GM12878 (cell line): Measurements from ENCODE around the gene GJA9. TPM values are rescaled to one million over a fixed set of nuclear protein-coding genes. Genes with fewer than 3 reads are reported as not detected.
A peak's percentile ranks its signal among the peaks of the same experiment; 100 is the strongest.

Experiments
- ATAC-seq: fragments of 200-7000 bp; cut with Tn5 transposase; 3 replicates; pipeline ENCODE4 v1.9.1; 2020; ENCODE audit warnings: mild to moderate bottlenecking, moderate library complexity
- BruUV-seq: library from RNA; stranded (reverse); fragments of 400-500 nt; replicated peaks from 2 replicates; lab custom pipeline; 2021; lab: Mats Ljungman, UMichigan
- CTCF ChIA-PET: fragments of 300-600 bp; sonication (Branson Sonifier 250); formaldehyde crosslinking; extraction: SDS; loops from one replicate; lab custom pipeline; 2021; ENCODE audit warnings: inconsistent platforms; lab: Yijun Ruan, JAX
- POLR2A ChIA-PET: fragments of 350-600 bp; formaldehyde crosslinking; extraction: SDS; loops from one replicate; lab custom pipeline; 2021; ENCODE audit warnings: inconsistent platforms; lab: Charles Lee
- RAD21 ChIA-PET: fragments of 300-600 bp; sonication (Branson Sonifier 250); formaldehyde crosslinking; loops from one replicate; lab custom pipeline; 2023; ENCODE audit warnings: antibody characterized with exemption; ENCODE audit not compliant: unreplicated experiment; lab: Charles Lee
- SMC1A ChIA-PET: fragments of 300-600 bp; sonication (Branson Sonifier 250); formaldehyde crosslinking; loops from one replicate; lab custom pipeline; 2023; ENCODE audit not compliant: unreplicated experiment, uncharacterized antibody; lab: Charles Lee
- DNase-seq: peaks from one replicate; pipeline ENCODE4 v3.0.0-alpha.2; 2011; ENCODE audit warnings: low read depth, low spot score
- FAIRE-seq: peaks from 3 replicates; lab custom pipeline; 2011; peaks lifted over from hg19 to GRCh38; lab: Jason Lieb, UNC
- H2AFZ ChIP-seq: 2 replicates; pipeline ENCODE4 v1.6.0; 2011; ENCODE audit warnings: low read depth, low read length, control low read depth; ENCODE audit not compliant: control insufficient read depth
- H3K27ac ChIP-seq: 2 replicates; pipeline ENCODE4 v1.5.1; 2011; ENCODE audit warnings: control low read depth; ENCODE audit not compliant: control insufficient read depth, insufficient read depth
- H3K27me3 ChIP-seq, 2 experiments: replicated peaks in 1 of 2; 2 replicates each; pipeline versions ENCODE4 v1.6.0 to v1.6.1; 2011; ENCODE audit warnings: low read length in 1 of 2; ENCODE audit not compliant: control insufficient read depth in 2 of 2, insufficient read depth in 2 of 2
- H3K36me3 ChIP-seq, 2 experiments: 2 replicates each; pipeline ENCODE4 v1.5.1; 2011; ENCODE audit warnings: low read length in 1 of 2; ENCODE audit not compliant: control insufficient read depth in 2 of 2, insufficient read depth in 2 of 2
- H3K4me1 ChIP-seq: 2 replicates; pipeline ENCODE4 v1.6.1; 2011; ENCODE audit warnings: mild to moderate bottlenecking, low read length, moderate library complexity, mixed read lengths; ENCODE audit not compliant: control insufficient read depth, insufficient read depth
- H3K4me2 ChIP-seq: 2 replicates; pipeline ENCODE4 v1.6.0; 2011; ENCODE audit warnings: control low read depth; ENCODE audit not compliant: control insufficient read depth, insufficient read depth
- H3K4me3 ChIP-seq: fragments of 200-600 bp; sonication (generic); 2 replicates; pipeline ENCODE4 v1.5.1; 2016
- H3K79me2 ChIP-seq: 2 replicates; pipeline ENCODE4 v1.6.0; 2011; ENCODE audit warnings: low read length; ENCODE audit not compliant: control insufficient read depth, insufficient read depth
- H3K9ac ChIP-seq: 2 replicates; pipeline ENCODE4 v1.8.0; 2011; ENCODE audit warnings: low read length, control low read depth, mixed read lengths; ENCODE audit not compliant: control insufficient read depth, insufficient read depth
- H3K9me3 ChIP-seq: replicated peaks from 3 replicates; pipeline ENCODE4 v1.5.1; 2011; ENCODE audit warnings: mild to moderate bottlenecking, low read length; ENCODE audit not compliant: control insufficient read depth, insufficient read depth
- H4K20me1 ChIP-seq: 2 replicates; pipeline ENCODE4 v1.6.0; 2011; ENCODE audit not compliant: control insufficient read depth, insufficient read depth
- CHD2 ChIP-seq: IDR thresholded peaks from 2 replicates; pipeline ENCODE4 v1.6.1; 2011; ENCODE audit warnings: low read depth, low read length, improper control_type of control experiment, borderline replicate concordance
- NFYB ChIP-seq: IDR thresholded peaks from 2 replicates; pipeline ENCODE4 v1.6.1; 2011; ENCODE audit warnings: low read depth, mild to moderate bottlenecking, low read length, improper control_type of control experiment, moderate library complexity; ENCODE audit not compliant: insufficient read depth
- SMC3 ChIP-seq: IDR thresholded peaks from 2 replicates; pipeline ENCODE4 v1.6.1; 2011; ENCODE audit warnings: low read length, improper control_type of control experiment, borderline replicate concordance
- ZNF207 ChIP-seq: fragments of 450-650 bp; IDR thresholded peaks from 2 replicates; pipeline ENCODE4 v1.6.1; 2014; ENCODE audit warnings: antibody characterized with exemption, mild to moderate bottlenecking, borderline replicate concordance
- WGBS: methylation state at CpG from one replicate; pipeline ENCODE4 v1.1.6; 2016; ENCODE audit warnings: low lambda C conversion rate; ENCODE audit not compliant: insufficient replicate concordance, insufficient coverage; ENCODE audit errors: missing lambda C conversion rate; 5-methylcytosine and 5-hydroxymethylcytosine counted together
- in situ Hi-C: fragments of 300-500 bp; cut with MboI; formaldehyde crosslinking; loops from 9 replicates; pipeline ENCODE4 v1.14.3; 2018; ENCODE audit warnings: mixed read lengths
- intact Hi-C: fragments of 100-400 bp; cut with micrococcal nuclease; formaldehyde crosslinking; loops from one replicate; pipeline ENCODE4 v1.14.2; 2022; ENCODE audit not compliant: unreplicated experiment
- polyA plus RNA-seq, 11 experiments: library from polyadenylated mRNA; depleted of rRNA in 4 of 11; unstranded in 6 of 11; stranded (reverse) in 5 of 11; fragments of >200 nt; fragmentation: Nextera tagmentation in 4 of 11; fragmentation: Illumina TruSeq in 1 of 11; extraction: Ambion mirVana in 4 of 11; extraction: Trizol in 1 of 11; gene quantifications; 1 replicate in 1 of 11; 2 replicates in 10 of 11; pipeline versions ENCODE4 v1.2.1 to v1.2.3, GENCODE V29; 2011 to 2016; ENCODE audit warnings: inconsistent platforms in 2 of 11, missing spikeins in 2 of 11, low read depth in 1 of 11
- total RNA-seq, 4 experiments: library from RNA; depleted of rRNA in 3 of 4; stranded (reverse); fragments of >200 nt in 3 of 4; fragmentation: Illumina TruSeq in 1 of 4; extraction: Trizol in 1 of 4; gene quantifications; 2 replicates each; pipeline versions ENCODE4 v1.2.1 to v1.2.3, GENCODE V29; 2013 to 2021
- TF ChIP-seq, protein P1 (sequence below), 3 experiments: IDR thresholded peaks in 2 of 3; conservative IDR thresholded peaks in 1 of 3; 2 replicates each; pipeline ENCODE4 v1.5.1; 2011; ENCODE audit warnings: low read depth in 3 of 3, low read length in 3 of 3, mild to moderate bottlenecking in 3 of 3, control low read depth in 2 of 3, moderate library complexity in 2 of 3, inconsistent platforms in 1 of 3, mixed read lengths in 1 of 3; ENCODE audit not compliant: control insufficient read depth in 2 of 3, insufficient read depth in 1 of 3; ENCODE audit errors: extremely low read depth in 1 of 3
- TF ChIP-seq, protein P2 (sequence below): fragments of 450-650 bp; IDR thresholded peaks from 2 replicates; pipeline ENCODE4 v1.6.1; 2017; ENCODE audit warnings: borderline replicate concordance

The GJA9 gene
- total and polyA plus RNA-seq, 10 of the 15 experiments (the other 5 are each of a cell fraction or from before 2014, with no cell fraction given): 0.13 TPM; not detected in 9

DNA sequence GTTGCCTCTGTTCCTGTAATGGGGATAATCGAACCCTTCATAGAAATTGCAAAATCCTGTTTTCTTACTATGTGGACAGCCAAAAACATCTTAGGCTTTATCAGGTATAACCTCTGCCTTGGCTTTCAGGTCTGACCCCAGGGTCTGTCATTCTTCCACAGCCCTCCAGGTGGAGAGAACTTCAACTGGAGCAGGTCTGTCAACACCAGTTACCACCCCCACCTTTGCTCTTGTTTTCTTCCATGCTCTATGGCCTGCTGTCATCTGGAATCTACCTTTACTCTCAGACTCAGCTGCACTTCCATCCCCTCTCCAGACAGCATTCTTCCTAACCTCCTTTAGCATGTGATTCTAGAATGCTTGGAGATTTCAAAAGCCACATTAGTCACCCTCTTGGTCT lies 10.4 kb upstream of the GJA9 start:
- no peaks in the 10 kb centered on the region for H3K9me3 ChIP-seq
- CTCF ChIA-PET: no interaction called here

More for the DNA sequence above, 10.4 kb upstream of the GJA9 start:
- H3K27ac ChIP-seq: no peak overlapping the region
- in situ Hi-C loops: no loop called here
- H3K27me3 ChIP-seq: no peaks in the 10 kb centered on the region
- no TSS peak for BruUV-seq
- ChIA-PET RAD21 (no interaction called here), SMC1A (interaction anchor here (1.5 kb wide), 1 partner anchor 200 kb away, joined by 3 read pairs; no protein-coding TSS in a partner anchor), POLR2A (no interaction called here)
- no peaks in the 10 kb centered on the region for H3K4me1 ChIP-seq
- H4K20me1 ChIP-seq: no peaks in the 10 kb centered on the region
- no peak for FAIRE-seq
- no peak overlapping the region for H3K4me2 ChIP-seq
- no peak overlapping the region for H3K4me3 ChIP-seq
- no peak overlapping the region for H2AFZ ChIP-seq
- H3K36me3 ChIP-seq: no peaks in the 10 kb centered on the region
- intact Hi-C loops: no loop called here
- WGBS: 100% methylated on average over 1 of the region's 1 CpG
- H3K9ac ChIP-seq: no peak overlapping the region
- no peaks in the 10 kb centered on the region for H3K79me2 ChIP-seq
- no peak for DNase-seq
- no peak for ATAC-seq
- TF ChIP-seq CHD2 (no peak), SMC3 (peak; percentile 16; the same call in 1 of the 2 replicates), ZNF207 (no peak), NFYB (no peak)
- TF ChIP-seq, protein P1, sequence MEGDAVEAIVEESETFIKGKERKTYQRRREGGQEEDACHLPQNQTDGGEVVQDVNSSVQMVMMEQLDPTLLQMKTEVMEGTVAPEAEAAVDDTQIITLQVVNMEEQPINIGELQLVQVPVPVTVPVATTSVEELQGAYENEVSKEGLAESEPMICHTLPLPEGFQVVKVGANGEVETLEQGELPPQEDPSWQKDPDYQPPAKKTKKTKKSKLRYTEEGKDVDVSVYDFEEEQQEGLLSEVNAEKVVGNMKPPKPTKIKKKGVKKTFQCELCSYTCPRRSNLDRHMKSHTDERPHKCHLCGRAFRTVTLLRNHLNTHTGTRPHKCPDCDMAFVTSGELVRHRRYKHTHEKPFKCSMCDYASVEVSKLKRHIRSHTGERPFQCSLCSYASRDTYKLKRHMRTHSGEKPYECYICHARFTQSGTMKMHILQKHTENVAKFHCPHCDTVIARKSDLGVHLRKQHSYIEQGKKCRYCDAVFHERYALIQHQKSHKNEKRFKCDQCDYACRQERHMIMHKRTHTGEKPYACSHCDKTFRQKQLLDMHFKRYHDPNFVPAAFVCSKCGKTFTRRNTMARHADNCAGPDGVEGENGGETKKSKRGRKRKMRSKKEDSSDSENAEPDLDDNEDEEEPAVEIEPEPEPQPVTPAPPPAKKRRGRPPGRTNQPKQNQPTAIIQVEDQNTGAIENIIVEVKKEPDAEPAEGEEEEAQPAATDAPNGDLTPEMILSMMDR (IDR thresholded peaks at IDR 0.05 in 2 of 3, conservative IDR thresholded peaks at IDR 0.05 in 1 of 3; ENCODE audit: control insufficient read depth in 2 of 3, extremely low read depth in 1 of 3, insufficient read depth in 1 of 3, low read depth in 3 of 3, low read length in 3 of 3): peak in 1 of 3 experiments; percentile 17; a peak in 1 of 6 replicates
- TF ChIP-seq, protein P2, sequence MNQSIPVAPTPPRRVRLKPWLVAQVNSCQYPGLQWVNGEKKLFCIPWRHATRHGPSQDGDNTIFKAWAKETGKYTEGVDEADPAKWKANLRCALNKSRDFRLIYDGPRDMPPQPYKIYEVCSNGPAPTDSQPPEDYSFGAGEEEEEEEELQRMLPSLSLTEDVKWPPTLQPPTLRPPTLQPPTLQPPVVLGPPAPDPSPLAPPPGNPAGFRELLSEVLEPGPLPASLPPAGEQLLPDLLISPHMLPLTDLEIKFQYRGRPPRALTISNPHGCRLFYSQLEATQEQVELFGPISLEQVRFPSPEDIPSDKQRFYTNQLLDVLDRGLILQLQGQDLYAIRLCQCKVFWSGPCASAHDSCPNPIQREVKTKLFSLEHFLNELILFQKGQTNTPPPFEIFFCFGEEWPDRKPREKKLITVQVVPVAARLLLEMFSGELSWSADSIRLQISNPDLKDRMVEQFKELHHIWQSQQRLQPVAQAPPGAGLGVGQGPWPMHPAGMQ: no peak
